Colonic mucosa (tissue), 4 donors: ENCODE results near the gene AFTPH. TPM values are rescaled to one million over a fixed set of nuclear protein-coding genes. Genes with fewer than 3 reads are reported as not detected.

Experiments used
- DNase-seq: peaks from one replicate; pipeline ENCODE4 v3.0.0-alpha.2; 2020
- H3K27ac ChIP-seq: fragments of 200-600 bp; one replicate; pipeline ENCODE4 v1.8.0; 2021
- H3K27me3 ChIP-seq: fragments of 200-600 bp; one replicate; pipeline ENCODE4 v1.8.0; 2021
- H3K36me3 ChIP-seq: fragments of 200-600 bp; one replicate; pipeline ENCODE4 v1.8.0; 2021
- H3K4me1 ChIP-seq: fragments of 200-600 bp; one replicate; pipeline ENCODE4 v1.8.0; 2021; ENCODE audit warnings: mild to moderate bottlenecking
- H3K4me3 ChIP-seq: fragments of 200-600 bp; one replicate; pipeline ENCODE4 v1.8.0; 2021
- H3K9ac ChIP-seq, 2 donors: one replicate each; pipeline ENCODE4 v1.7.0; 2013; ENCODE audit warnings: control low read depth in 2 of 2, low read depth in 2 of 2, low read length in 2 of 2
- H3K9me3 ChIP-seq: fragments of 200-600 bp; one replicate; pipeline ENCODE4 v1.8.0; 2021
- intact Hi-C: fragments of 100-400 bp; cut with DNase I; formaldehyde crosslinking; loops from one replicate; pipeline ENCODE4 v1.14.1; 2022
- total RNA-seq, 2 donors: library from RNA; stranded (reverse); fragmentation: NEBNext Ultra II Directional in 1 of 2; extraction: Animal tissue kit (Norgen Biotek cat#: 25700) in 1 of 2; gene quantifications; one replicate each; pipeline ENCODE4 v1.2.1, GENCODE V29; 2021
- TF ChIP-seq, protein P1 (sequence below): fragments of 200-600 bp; IDR thresholded peaks from one replicate; pipeline ENCODE4 v1.8.0; 2022; ENCODE audit warnings: antibody characterized with exemption, mild to moderate bottlenecking
- donor health status: healthy.
- donor health status: DM: no; HTN: no; CAD: no.
- donor health status: DM: no; HTN: no; CAD: no.

Gene AFTPH
- total RNA-seq, 2 donors from 2014 or later, result 49.4 to 67.3 TPM

GRCh38 chr2:64492272-64492671, 31.9 kb upstream of the AFTPH start:
- TF ChIP-seq, protein P1, sequence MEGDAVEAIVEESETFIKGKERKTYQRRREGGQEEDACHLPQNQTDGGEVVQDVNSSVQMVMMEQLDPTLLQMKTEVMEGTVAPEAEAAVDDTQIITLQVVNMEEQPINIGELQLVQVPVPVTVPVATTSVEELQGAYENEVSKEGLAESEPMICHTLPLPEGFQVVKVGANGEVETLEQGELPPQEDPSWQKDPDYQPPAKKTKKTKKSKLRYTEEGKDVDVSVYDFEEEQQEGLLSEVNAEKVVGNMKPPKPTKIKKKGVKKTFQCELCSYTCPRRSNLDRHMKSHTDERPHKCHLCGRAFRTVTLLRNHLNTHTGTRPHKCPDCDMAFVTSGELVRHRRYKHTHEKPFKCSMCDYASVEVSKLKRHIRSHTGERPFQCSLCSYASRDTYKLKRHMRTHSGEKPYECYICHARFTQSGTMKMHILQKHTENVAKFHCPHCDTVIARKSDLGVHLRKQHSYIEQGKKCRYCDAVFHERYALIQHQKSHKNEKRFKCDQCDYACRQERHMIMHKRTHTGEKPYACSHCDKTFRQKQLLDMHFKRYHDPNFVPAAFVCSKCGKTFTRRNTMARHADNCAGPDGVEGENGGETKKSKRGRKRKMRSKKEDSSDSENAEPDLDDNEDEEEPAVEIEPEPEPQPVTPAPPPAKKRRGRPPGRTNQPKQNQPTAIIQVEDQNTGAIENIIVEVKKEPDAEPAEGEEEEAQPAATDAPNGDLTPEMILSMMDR, result no peak
- Histone ChIP-seq H3K4me3 (no peak overlapping the region), H3K36me3 (no peaks in the 10 kb centered on the region), H3K4me1 (no peaks in the 10 kb centered on the region), H3K27me3 (no peaks in the 10 kb centered on the region), H3K27ac (no peak overlapping the region), H3K9me3 (no peaks in the 10 kb centered on the region), H3K9ac (no peak overlapping the region)
- intact Hi-C loops, result no loop called here
- no peak for DNase-seq

DNA sequence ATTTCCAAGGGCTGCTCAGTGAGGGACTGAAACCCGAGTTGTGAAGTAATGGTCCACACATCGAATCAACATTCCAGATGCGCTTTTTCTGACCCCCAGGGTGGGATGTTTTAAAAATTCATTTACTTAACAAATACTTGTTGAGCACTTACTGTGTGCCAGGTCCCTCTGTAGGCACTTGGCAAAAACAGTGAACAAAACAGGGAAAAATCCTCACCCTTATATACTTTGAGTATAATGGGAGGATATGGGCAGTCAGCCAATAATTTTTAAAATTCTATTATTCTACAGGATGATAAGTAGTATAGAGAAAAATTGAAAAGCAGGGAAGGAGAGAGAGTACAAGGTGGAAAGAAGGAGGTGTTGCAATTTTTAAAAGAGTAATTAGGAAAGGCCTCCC, 31.3 kb upstream of the AFTPH start:
- H3K27me3 ChIP-seq, result no peaks in the 10 kb centered on the region
- TF ChIP-seq, protein P1, result no peak
- no peaks in the 10 kb centered on the region for H3K4me1 ChIP-seq
- H3K27ac ChIP-seq, result no peak overlapping the region
- intact Hi-C loops, result no loop called here
- H3K9me3 ChIP-seq, result no peaks in the 10 kb centered on the region
- H3K4me3 ChIP-seq, result no peak overlapping the region
- H3K36me3 ChIP-seq, result no peaks in the 10 kb centered on the region
- H3K9ac ChIP-seq, result no peak overlapping the region
- DNase-seq, result no peak

- Histone ChIP-seq H3K27me3 (no peaks in the 10 kb centered on the region), H3K4me1 (no peaks in the 10 kb centered on the region), H3K27ac (no peak overlapping the region), H3K9me3 (no peaks in the 10 kb centered on the region), H3K9ac (no peak overlapping the region), H3K36me3 (no peaks in the 10 kb centered on the region), H3K4me3 (no peak overlapping the region)
- no peak for DNase-seq
- TF ChIP-seq, protein P1, result no peak
- intact Hi-C loops, result no loop called here
These were observed 30.3 kb upstream of the AFTPH start for GRCh38 chr2:64493788-64494187.

DNA sequence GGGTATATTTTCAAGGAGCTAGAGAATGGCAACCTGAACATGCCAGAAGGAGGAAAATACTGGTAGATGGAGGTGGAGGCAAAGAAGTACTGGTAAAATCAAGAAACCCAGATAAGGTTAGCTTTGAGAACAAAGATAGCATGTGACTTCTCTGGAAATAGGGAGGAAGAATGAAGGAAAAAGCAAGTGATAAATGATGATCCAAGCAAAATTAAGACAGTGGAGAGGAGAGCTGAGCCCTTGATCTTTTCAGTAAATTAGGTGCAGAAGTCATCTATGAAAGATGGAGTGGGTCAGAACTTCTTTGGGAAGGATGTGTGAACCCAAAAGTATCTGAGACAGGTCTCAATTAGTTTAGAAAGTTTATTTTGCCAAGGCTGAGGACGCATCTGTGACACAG, 25.7 kb upstream of the AFTPH start:
- DNase-seq, result no peak
- H3K4me3 ChIP-seq, result no peak overlapping the region
- no peaks in the 10 kb centered on the region for H3K9me3 ChIP-seq
- intact Hi-C loops, result no loop called here
- no peak overlapping the region for H3K27ac ChIP-seq
- H3K4me1 ChIP-seq, result no peaks in the 10 kb centered on the region
- TF ChIP-seq, protein P1, result no peak
- no peak overlapping the region for H3K9ac ChIP-seq
- no peaks in the 10 kb centered on the region for H3K36me3 ChIP-seq
- no peaks in the 10 kb centered on the region for H3K27me3 ChIP-seq

- intact Hi-C loops, result no loop called here
- no peaks in the 10 kb centered on the region for H3K27me3 ChIP-seq
- TF ChIP-seq, protein P1, result no peak
These were observed 23.6 kb upstream of the AFTPH start for GRCh38 chr2:64500549-64500948.

GRCh38 chr2:64501946-64502345, 22.2 kb upstream of the AFTPH start:
- Histone ChIP-seq H3K4me3 (no peak overlapping the region), H3K36me3 (no peaks in the 10 kb centered on the region), H3K9me3 (no peaks in the 10 kb centered on the region), H3K27ac (no peak overlapping the region), H3K27me3 (no peaks in the 10 kb centered on the region), H3K4me1 (no peaks in the 10 kb centered on the region), H3K9ac (no peak overlapping the region)
- no peak for DNase-seq
- intact Hi-C loops, result no loop called here
- TF ChIP-seq, protein P1, result no peak

More at GRCh38 chr2:64500549-64500948, 23.6 kb upstream of the AFTPH start:
- Histone ChIP-seq H3K4me1 (no peaks in the 10 kb centered on the region), H3K9me3 (no peaks in the 10 kb centered on the region), H3K36me3 (no peaks in the 10 kb centered on the region), H3K9ac (no peak overlapping the region), H3K4me3 (no peak overlapping the region), H3K27ac (no peak overlapping the region)
- no peak for DNase-seq
